D721Med (cell line): ENCODE measurements around the gene APOL5.

Experiments
- DNase-seq: peaks from one replicate; pipeline ENCODE4 v3.0.0; 2011; ENCODE audit warnings: low spot score; ENCODE audit not compliant: insufficient read length
- FAIRE-seq: peaks from 2 replicates; lab custom pipeline; 2011; peaks lifted over from hg19 to GRCh38; lab: Jason Lieb, UNC
- CTCF ChIP-seq: IDR thresholded peaks from 2 replicates; pipeline ENCODE4 v1.5.1; 2012; ENCODE audit warnings: mild to moderate bottlenecking, control low read depth; ENCODE audit not compliant: insufficient read depth; ENCODE audit errors: missing control alignments

The APOL5 gene

GRCh38 chr22:35739931-35740380 is 22.3 kb downstream of the APOL5 start:
- FAIRE-seq (no peak), DNase-seq (no peak)
- TF ChIP-seq CTCF: no peak

- TF ChIP-seq CTCF: no peak
- DNase-seq: no peak
- FAIRE-seq: no peak
These were observed 22.9 kb downstream of the APOL5 start for GRCh38 chr22:35740616-35741015.

- DNase-seq (no peak), FAIRE-seq (no peak)
- TF ChIP-seq CTCF: no peak
These were observed 24.8 kb downstream of the APOL5 start for GRCh38 chr22:35742342-35743100.

- no peak for TF ChIP-seq CTCF
- FAIRE-seq (no peak), DNase-seq (no peak)
These were observed 25.7 kb downstream of the APOL5 start for GRCh38 chr22:35743326-35743860.

- FAIRE-seq: no peak
- TF ChIP-seq CTCF: no peak
- no peak for DNase-seq
These were observed 28.6 kb downstream of the APOL5 start for GRCh38 chr22:35746248-35746647.

GRCh38 chr22:35746946-35747703 is 29.5 kb downstream of the APOL5 start:
- DNase-seq: no peak
- no peak for FAIRE-seq
- no peak for TF ChIP-seq CTCF
